Sciatic nerve (tissue), 2 donors: ENCODE data around the gene RPE65. TPM values are rescaled to one million over a fixed set of nuclear protein-coding genes. Genes with fewer than 3 reads are reported as not detected.
"Not testable (repeated sequence)": the region's sequence is repeated elsewhere in the genome, so short reads cannot be mapped to it uniquely, and the experiment has no call there.

Source experiments
- ATAC-seq: fragments of 200-7000 bp; cut with Tn5 transposase; one replicate; pipeline ENCODE4 v1.9.1; 2020; ENCODE audit warnings: mild to moderate bottlenecking, moderate library complexity
- DNase-seq: peaks from one replicate; pipeline ENCODE4 v3.0.0-alpha.2; 2020; ENCODE audit warnings: low spot score
- intact Hi-C: fragments of 100-400 bp; cut with DNase I; formaldehyde crosslinking; loops from one replicate; pipeline ENCODE4 v1.14.2; 2022
- total RNA-seq: library from RNA; stranded (reverse); fragmentation: NEBNext Ultra II Directional; extraction: Animal tissue kit (Norgen Biotek cat#: 25700); gene quantifications from one replicate; pipeline ENCODE4 v1.2.1, GENCODE V29; 2021
- donor health status: DM: no; HTN: no; CAD: no.
- donor health status: DM: no; HTN: no; CAD: no.

Gene RPE65
- total RNA-seq, 1 donor from 2014 or later, result not detected

- intact Hi-C loops, result no loop called here
- ATAC-seq (no peak), DNase-seq (no peak)
These were observed 6.4 kb upstream of the RPE65 start for GRCh38 chr1:68456202-68456601.

- intact Hi-C loops, result no loop called here
- ATAC-seq, result no peak
These were observed 4.8 kb upstream of the RPE65 start for GRCh38 chr1:68454534-68454933.

GRCh38 chr1:68453060-68453670 lies 3.4 kb upstream of the RPE65 start:
- intact Hi-C loops, result no loop called here
- DNase-seq, result no peak
- ATAC-seq, result no peak

More at GRCh38 chr1:68454534-68454933, 4.8 kb upstream of the RPE65 start:
- DNase-seq, result no peak

GRCh38 chr1:68448365-68448764 lies 1.4 kb downstream of the RPE65 start:
- ATAC-seq (no peak), DNase-seq (no peak)
- intact Hi-C loops, result no loop called here

GRCh38 chr1:68445709-68446108 lies 4.0 kb downstream of the RPE65 start:
- no peak for ATAC-seq
- intact Hi-C loops, result no loop called here
- no peak for DNase-seq

- ATAC-seq, result peak; percentile 17
These were observed 6.8 kb downstream of the RPE65 start for GRCh38 chr1:68442822-68443556.

GRCh38 chr1:68442006-68442405 lies 7.7 kb downstream of the RPE65 start:
- DNase-seq (no peak), ATAC-seq (no peak)
- intact Hi-C loops, result no loop called here

More at GRCh38 chr1:68442822-68443556, 6.8 kb downstream of the RPE65 start:
- intact Hi-C loops, result no loop called here
- no peak for DNase-seq

- intact Hi-C loops, result no loop called here
- no peak for ATAC-seq
- DNase-seq, result no peak
These were observed 11.4 kb downstream of the RPE65 start for GRCh38 chr1:68438310-68438709.

- ATAC-seq (no peak), DNase-seq (no peak)
- intact Hi-C loops, result no loop called here
These were observed 16.4 kb downstream of the RPE65 start for GRCh38 chr1:68433395-68433794.

- intact Hi-C loops, result no loop called here
- ATAC-seq, result no peak
These were observed 18.7 kb downstream of the RPE65 start for GRCh38 chr1:68431076-68431475.

GRCh38 chr1:68429233-68429808 lies 20.4 kb downstream of the RPE65 start:
- ATAC-seq, result no peak
- intact Hi-C loops, result no loop called here
- DNase-seq, result no peak

More at GRCh38 chr1:68431076-68431475, 18.7 kb downstream of the RPE65 start:
- DNase-seq, result no peak

- intact Hi-C loops, result no loop called here
- ATAC-seq, result no peak
- DNase-seq, result no peak
These were observed 23.2 kb downstream of the RPE65 start for GRCh38 chr1:68426594-68426993.

- ATAC-seq (no peak), DNase-seq (no peak)
- intact Hi-C loops, result no loop called here
These were observed 28.4 kb downstream of the RPE65 start for GRCh38 chr1:68421350-68421749.

- DNase-seq, result no peak
- intact Hi-C loops, result no loop called here
- ATAC-seq, result no peak
These were observed 40.3 kb downstream of the RPE65 start for GRCh38 chr1:68409426-68409825.

- intact Hi-C loops, result no loop called here
- no peak for DNase-seq
- ATAC-seq, result no peak
These were observed 48.2 kb downstream of the RPE65 start for GRCh38 chr1:68401506-68401905.

GRCh38 chr1:68395575-68395974 lies 54.2 kb downstream of the RPE65 start:
- DNase-seq, ATAC-seq, intact Hi-C loops: not testable (repeated sequence)

GRCh38 chr1:68392474-68392873 lies 57.3 kb downstream of the RPE65 start:
- intact Hi-C loops, DNase-seq, ATAC-seq: not testable (repeated sequence)

- ATAC-seq, DNase-seq, intact Hi-C loops: not testable (repeated sequence)
These were observed 63.8 kb downstream of the RPE65 start for GRCh38 chr1:68385798-68386524.

GRCh38 chr1:68384872-68385411 lies 64.8 kb downstream of the RPE65 start:
- intact Hi-C loops, result no loop called here
- ATAC-seq (no peak), DNase-seq (no peak)
